ENCODE data around the gene HMGCS2.

DNA sequence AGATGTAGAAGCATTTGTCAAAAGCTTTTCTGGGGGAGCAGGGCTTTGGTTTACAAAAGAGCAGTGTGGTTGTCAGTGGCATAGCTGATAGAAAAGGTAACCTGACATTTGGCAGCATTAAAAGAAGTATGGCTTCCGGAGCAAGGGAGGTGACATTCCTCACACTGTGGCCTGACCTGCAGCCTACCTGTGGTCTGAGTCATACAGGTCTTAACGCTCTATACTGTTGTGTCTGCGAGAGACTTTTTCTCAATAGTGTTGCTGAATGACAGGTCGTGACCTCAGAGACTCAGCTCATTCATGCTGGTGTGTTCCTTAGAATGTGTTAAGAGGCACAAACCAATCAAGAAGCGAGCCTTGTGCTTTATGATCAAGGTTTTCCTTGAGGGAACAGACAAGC, 37.6 kb downstream of the HMGCS2 start:
- TF ChIP-seq FOXM1 (IDR thresholded peaks at IDR 0.05; ENCODE audit: borderline replicate concordance): no peak
- no peak for TF ChIP-seq FOXA1 (IDR thresholded peaks at IDR 0.05)
- no peak for TF ChIP-seq LEF1 (IDR thresholded peaks at IDR 0.05; ENCODE audit: borderline replicate concordance)
- no peak for TF ChIP-seq NFRKB (IDR thresholded peaks at IDR 0.05)
- no peak for TF ChIP-seq L3MBTL2 (conservative IDR thresholded peaks at IDR 0.05)
- no peak for TF ChIP-seq BHLHE40 (IDR thresholded peaks at IDR 0.05; ENCODE audit: borderline replicate concordance)
- TF ChIP-seq FOXK2 (IDR thresholded peaks at IDR 0.05): no peak
